ENCODE data around the gene ZC3H18. TPM values are rescaled to one million over a fixed set of nuclear protein-coding genes. Genes with fewer than 3 reads are reported as not detected.

Gene ZC3H18
- polyA plus RNA-seq, 1 donor from 2014 or later: 12.8 TPM

DNA sequence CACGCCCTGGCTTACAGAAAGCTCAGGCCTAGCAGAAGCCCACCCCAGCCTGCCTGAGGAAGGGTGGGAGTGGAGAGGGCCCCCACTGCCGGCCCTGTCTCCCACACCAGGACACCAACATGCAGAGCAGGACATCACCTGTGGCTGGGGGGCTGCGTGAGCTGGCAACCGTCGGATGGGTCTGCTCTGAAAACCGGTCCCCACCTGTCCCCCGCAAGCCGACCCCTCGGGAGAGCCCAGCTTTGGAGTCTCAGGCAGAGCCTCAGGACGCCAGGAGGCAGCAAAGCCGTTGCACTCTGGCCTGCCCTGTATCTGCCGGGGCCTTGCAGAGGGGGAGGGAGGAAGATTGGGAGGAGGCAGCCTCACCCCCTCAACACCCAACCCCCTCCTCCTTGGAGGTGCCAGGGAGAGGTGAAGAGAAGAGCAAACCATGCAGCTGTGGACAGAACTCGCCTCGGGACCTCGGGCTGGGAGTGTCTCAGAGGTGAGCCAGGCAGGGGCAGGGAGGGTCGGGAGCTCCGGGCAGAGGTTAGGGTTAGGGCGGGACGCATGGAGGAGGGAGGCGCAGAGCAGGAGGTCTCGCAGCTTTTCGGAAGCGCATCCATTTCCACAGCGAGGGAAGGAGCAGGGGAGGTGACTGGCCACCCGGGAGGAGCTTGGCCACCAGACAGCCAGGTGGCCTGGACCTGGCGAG is 30.4 kb upstream of the ZC3H18 start:
- Histone ChIP-seq H3K9me3 (ENCODE audit: low read length) (no peaks in the 10 kb centered on the region), H3K9me2 (ENCODE audit: insufficient read depth, low read length) (no peaks in the 10 kb centered on the region), H3K27me3 (ENCODE audit: insufficient read depth, low read depth, low read length) (no peaks in the 10 kb centered on the region), H3K36me3 (ENCODE audit: insufficient read depth, low read length) (no peaks in the 10 kb centered on the region), H3K79me2 (replicated peaks; ENCODE audit: insufficient read depth, low read length) (no peaks in the 10 kb centered on the region), H3K4me3 (ENCODE audit: low read length) (no peak overlapping the region), H3K27ac (ENCODE audit: low read length) (no peak overlapping the region), H4K20me1 (ENCODE audit: insufficient read depth) (no peaks in the 10 kb centered on the region), H3K9ac (ENCODE audit: low read length) (no peak overlapping the region), H3F3A (ENCODE audit: insufficient read depth, low read length, poor library complexity, severe bottlenecking) (no peaks in the 10 kb centered on the region), H2AFZ (ENCODE audit: low read depth, low read length) (no peak overlapping the region), H3K4me2 (ENCODE audit: low read length) (no peak overlapping the region)
- TF ChIP-seq POLR2AphosphoS5 (IDR thresholded peaks at IDR 0.05): no peak
- no peak for TF ChIP-seq TAF1 (IDR thresholded peaks at IDR 0.05; ENCODE audit: low read depth)
- TF ChIP-seq MXI1 (conservative IDR thresholded peaks at IDR 0.05; ENCODE audit: poor library complexity, severe bottlenecking): no peak
- TF ChIP-seq SMC3 (conservative IDR thresholded peaks at IDR 0.05; ENCODE audit: poor library complexity): no peak
- TF ChIP-seq, protein P1, sequence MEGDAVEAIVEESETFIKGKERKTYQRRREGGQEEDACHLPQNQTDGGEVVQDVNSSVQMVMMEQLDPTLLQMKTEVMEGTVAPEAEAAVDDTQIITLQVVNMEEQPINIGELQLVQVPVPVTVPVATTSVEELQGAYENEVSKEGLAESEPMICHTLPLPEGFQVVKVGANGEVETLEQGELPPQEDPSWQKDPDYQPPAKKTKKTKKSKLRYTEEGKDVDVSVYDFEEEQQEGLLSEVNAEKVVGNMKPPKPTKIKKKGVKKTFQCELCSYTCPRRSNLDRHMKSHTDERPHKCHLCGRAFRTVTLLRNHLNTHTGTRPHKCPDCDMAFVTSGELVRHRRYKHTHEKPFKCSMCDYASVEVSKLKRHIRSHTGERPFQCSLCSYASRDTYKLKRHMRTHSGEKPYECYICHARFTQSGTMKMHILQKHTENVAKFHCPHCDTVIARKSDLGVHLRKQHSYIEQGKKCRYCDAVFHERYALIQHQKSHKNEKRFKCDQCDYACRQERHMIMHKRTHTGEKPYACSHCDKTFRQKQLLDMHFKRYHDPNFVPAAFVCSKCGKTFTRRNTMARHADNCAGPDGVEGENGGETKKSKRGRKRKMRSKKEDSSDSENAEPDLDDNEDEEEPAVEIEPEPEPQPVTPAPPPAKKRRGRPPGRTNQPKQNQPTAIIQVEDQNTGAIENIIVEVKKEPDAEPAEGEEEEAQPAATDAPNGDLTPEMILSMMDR (IDR thresholded peaks at IDR 0.05; ENCODE audit: poor library complexity, severe bottlenecking): no peak
- TF ChIP-seq, protein P2, sequence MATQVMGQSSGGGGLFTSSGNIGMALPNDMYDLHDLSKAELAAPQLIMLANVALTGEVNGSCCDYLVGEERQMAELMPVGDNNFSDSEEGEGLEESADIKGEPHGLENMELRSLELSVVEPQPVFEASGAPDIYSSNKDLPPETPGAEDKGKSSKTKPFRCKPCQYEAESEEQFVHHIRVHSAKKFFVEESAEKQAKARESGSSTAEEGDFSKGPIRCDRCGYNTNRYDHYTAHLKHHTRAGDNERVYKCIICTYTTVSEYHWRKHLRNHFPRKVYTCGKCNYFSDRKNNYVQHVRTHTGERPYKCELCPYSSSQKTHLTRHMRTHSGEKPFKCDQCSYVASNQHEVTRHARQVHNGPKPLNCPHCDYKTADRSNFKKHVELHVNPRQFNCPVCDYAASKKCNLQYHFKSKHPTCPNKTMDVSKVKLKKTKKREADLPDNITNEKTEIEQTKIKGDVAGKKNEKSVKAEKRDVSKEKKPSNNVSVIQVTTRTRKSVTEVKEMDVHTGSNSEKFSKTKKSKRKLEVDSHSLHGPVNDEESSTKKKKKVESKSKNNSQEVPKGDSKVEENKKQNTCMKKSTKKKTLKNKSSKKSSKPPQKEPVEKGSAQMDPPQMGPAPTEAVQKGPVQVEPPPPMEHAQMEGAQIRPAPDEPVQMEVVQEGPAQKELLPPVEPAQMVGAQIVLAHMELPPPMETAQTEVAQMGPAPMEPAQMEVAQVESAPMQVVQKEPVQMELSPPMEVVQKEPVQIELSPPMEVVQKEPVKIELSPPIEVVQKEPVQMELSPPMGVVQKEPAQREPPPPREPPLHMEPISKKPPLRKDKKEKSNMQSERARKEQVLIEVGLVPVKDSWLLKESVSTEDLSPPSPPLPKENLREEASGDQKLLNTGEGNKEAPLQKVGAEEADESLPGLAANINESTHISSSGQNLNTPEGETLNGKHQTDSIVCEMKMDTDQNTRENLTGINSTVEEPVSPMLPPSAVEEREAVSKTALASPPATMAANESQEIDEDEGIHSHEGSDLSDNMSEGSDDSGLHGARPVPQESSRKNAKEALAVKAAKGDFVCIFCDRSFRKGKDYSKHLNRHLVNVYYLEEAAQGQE (IDR thresholded peaks at IDR 0.05; ENCODE audit: borderline replicate concordance): no peak
- TF ChIP-seq EP300 (conservative IDR thresholded peaks at IDR 0.05; ENCODE audit: poor library complexity, severe bottlenecking): no peak
- TF ChIP-seq EZH2 (IDR thresholded peaks at IDR 0.05; ENCODE audit: borderline replicate concordance, insufficient read depth, low read length, poor library complexity, severe bottlenecking): no peak
- no peak for TF ChIP-seq RAD21 (conservative IDR thresholded peaks at IDR 0.05)

DNA sequence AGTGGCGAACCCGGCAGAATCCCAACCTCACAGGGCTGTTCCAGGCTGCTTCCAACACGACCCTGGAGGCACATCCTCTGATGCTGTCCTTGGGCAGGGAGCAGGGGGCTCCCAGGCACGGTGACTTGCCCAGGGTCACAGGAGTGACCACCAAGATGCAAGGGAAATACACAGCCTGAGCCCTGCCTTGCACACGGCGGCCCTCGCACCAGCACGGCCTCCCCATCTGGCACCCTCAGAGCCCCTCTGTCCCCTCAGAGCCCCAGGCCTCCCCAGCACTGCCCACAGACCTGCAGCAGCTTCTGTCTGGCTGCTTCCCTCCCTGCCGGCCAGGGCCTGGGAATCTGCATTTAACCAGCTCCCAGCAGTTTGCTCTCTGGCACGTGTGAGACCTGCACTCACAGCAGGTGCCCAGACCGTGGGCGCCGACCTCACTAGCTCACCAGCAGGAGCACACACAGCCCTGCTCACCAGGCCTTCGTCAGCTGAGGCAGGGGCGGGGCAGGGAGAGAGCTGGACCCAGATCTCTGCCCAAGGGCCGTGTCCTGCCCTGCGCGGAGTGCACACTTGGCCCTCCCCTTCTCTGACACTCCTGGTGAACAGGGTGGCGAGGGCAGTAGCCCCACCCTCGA is 29.7 kb upstream of the ZC3H18 start:
- no peak overlapping the region for H3K9ac ChIP-seq (ENCODE audit: low read length)
- no peaks in the 10 kb centered on the region for H3K36me3 ChIP-seq (ENCODE audit: insufficient read depth, low read length)
- H3K79me2 ChIP-seq (replicated peaks; ENCODE audit: insufficient read depth, low read length): no peaks in the 10 kb centered on the region
- H3K4me2 ChIP-seq (ENCODE audit: low read length): no peak overlapping the region
- H3K4me3 ChIP-seq (ENCODE audit: low read length): no peak overlapping the region
- H4K20me1 ChIP-seq (ENCODE audit: insufficient read depth): no peaks in the 10 kb centered on the region
- TF ChIP-seq TAF1 (IDR thresholded peaks at IDR 0.05; ENCODE audit: low read depth) (no peak), EP300 (conservative IDR thresholded peaks at IDR 0.05; ENCODE audit: poor library complexity, severe bottlenecking) (no peak), MXI1 (conservative IDR thresholded peaks at IDR 0.05; ENCODE audit: poor library complexity, severe bottlenecking) (no peak), RAD21 (conservative IDR thresholded peaks at IDR 0.05) (no peak), EZH2 (IDR thresholded peaks at IDR 0.05; ENCODE audit: borderline replicate concordance, insufficient read depth, low read length, poor library complexity, severe bottlenecking) (no peak), SMC3 (conservative IDR thresholded peaks at IDR 0.05; ENCODE audit: poor library complexity) (no peak), POLR2AphosphoS5 (IDR thresholded peaks at IDR 0.05) (no peak)
- TF ChIP-seq, protein P1 (IDR thresholded peaks at IDR 0.05; ENCODE audit: poor library complexity, severe bottlenecking): no peak
- TF ChIP-seq, protein P2 (IDR thresholded peaks at IDR 0.05; ENCODE audit: borderline replicate concordance): no peak
- no peaks in the 10 kb centered on the region for H3K9me2 ChIP-seq (ENCODE audit: insufficient read depth, low read length)
- H3K27me3 ChIP-seq (ENCODE audit: insufficient read depth, low read depth, low read length): no peaks in the 10 kb centered on the region
- H3K27ac ChIP-seq (ENCODE audit: low read length): no peak overlapping the region
- no peak overlapping the region for H2AFZ ChIP-seq (ENCODE audit: low read depth, low read length)
- H3F3A ChIP-seq (ENCODE audit: insufficient read depth, low read length, poor library complexity, severe bottlenecking): no peaks in the 10 kb centered on the region
- no peaks in the 10 kb centered on the region for H3K9me3 ChIP-seq (ENCODE audit: low read length)
